HG02763 (cell line): ENCODE measurements around the gene ATP8B4.

Experiments
- ATAC-seq: cut with Tn5 transposase; IDR thresholded peaks from one replicate; pipeline ENCODE4 v1.9.1; 2021; ENCODE audit warnings: mild to moderate bottlenecking, moderate library complexity; ENCODE audit not compliant: unreplicated experiment

The ATP8B4 gene

DNA sequence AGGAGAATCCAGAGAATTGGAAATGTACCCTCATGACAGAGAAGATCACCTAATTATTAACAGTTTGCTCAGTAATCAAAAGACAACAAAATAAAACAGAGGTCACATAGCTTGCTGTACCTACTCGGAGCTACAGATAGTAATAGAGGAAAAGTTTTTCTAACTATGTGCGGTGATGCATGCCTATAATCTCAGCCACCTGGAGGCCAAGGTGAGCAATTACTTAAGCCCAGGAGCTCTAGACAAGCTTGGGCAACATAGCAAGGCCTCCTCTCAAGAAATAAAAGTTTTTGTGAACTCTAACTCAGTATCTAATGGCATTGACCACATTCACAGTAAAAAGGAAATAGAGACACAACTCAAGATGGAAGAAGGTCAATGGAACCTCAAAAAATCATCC lies 243.6 kb downstream of the ATP8B4 start:
- ATAC-seq, result no peak

DNA sequence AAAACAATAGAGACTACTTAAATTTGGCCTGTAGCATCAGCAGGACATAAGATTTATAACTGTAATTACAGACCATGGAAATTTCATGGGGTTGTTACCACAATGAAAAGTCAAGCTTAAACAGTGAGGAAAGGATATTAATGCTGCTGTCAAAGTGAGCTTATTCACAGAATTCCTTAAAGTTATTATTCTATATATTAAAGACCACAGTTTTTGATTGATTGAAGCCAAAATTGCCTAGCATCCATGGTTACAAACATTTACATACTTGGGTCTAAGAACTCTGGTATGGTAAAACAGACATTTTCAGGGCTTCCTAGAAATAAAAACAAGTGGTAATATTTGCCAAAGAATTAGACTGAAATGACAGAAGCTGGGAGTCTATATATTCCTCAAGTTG lies 248.6 kb downstream of the ATP8B4 start:
- ATAC-seq, result no peak

DNA sequence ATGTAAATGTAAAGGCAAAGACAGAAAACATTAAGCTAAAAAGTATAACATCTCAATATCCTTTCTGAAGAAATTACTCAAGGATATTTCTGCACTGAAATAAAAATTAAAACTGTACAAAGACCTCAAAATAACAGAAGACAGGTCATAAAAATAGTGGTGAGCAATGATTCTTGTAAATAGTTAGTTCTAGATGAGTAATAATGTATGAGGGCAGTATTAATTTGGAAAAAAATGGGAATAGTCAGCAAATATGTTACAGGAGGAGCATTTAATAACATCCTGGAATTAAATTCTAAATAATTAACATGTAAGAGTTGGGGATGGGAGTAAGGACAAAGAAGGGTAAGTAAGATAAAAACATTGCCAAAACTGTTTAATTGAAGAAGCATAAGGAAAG lies 250.7 kb downstream of the ATP8B4 start:
- ATAC-seq, result no peak

DNA sequence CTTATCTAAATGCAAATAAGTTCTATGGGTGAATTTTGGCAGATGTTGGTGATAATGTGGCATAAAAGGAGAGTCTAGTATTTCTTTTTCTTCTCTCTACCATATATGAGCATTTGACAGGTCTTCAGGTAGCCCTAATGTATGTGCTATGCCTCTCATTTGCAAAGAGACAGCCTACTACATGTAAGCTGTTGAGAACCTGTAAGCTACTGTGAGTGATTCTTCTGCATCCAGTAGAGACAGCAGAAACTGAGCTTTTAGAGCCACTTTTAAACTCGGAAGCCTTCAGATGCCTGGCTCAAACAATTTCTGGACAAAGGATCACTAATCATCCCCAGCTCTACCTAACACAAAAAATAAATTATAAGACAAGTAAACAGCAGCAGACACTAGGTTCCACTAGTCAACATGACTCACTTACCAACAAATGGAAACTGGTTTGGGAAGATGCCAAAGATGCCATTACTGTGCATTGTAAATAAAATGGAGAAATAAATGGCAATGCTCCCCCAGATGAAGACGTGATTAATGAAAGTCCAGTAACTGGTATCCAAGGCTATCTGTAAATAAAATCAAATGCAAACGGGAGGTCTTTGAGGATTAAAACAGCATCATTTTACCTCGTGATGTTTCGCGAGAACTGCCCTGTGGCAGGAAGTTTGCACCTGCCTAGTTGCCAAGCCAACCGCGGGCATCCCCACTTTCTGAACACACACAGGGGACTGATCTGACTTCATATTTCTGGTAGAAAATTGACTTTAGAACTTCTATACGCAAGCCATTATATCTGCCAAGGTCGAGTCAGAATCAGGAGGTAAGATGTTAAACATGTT lies 252.9 kb downstream of the ATP8B4 start:
- ATAC-seq, result no peak

DNA sequence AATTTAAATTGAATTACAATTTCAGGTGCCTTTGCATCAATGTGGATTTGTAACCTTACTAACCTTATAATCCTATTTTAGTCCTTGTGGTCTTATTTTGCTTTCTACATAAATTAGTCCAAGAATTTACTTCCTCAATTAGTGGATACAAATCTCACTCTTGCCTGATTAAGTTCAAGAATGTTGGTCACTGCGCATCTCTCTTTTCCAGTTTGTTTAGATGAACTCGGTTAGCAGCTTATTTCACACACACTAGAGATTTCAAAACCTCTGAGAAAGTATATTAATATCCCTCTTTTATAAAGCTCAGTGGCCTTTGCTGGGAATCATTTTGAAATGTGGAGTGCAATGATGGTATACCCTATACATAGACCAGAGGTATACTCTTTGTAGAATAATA lies 254.8 kb downstream of the ATP8B4 start:
- no peak for ATAC-seq

DNA sequence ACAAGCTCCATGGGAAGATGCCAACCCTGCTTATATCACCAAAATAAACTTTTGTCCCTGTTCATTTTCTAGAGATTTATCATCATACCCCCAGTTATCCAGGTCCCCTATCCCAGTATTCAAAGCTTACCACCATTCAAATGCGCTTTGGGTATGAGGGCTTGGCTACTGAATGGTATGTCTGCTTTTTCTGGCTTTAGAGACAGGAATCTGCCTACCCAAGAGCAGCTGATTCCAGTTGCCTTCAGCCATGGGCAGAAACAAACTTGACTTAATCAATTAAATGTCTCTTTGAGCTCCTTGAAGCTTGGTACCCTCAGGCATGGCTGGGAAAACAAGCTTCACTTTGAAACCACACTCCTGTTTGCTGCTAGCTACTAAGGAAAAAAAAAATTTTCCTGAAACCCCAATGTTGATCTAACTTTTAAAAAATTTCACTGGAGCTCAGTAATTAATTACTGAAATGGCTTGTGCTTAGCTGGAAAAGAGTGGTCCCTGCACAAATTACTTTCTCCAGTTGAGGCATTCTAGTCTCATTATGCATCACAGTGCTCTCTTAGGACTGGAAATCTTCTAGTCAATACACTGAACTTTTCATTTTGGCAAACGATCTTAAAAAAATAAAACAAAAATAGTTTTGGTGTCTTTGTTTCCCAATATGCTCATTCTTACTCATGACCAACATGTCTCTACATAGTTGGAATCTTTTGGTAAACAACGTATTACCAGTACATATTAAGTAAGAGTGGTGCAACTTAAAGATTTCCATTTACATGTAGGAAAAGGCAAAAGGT lies 255.4 kb downstream of the ATP8B4 start:
- no peak for ATAC-seq

DNA sequence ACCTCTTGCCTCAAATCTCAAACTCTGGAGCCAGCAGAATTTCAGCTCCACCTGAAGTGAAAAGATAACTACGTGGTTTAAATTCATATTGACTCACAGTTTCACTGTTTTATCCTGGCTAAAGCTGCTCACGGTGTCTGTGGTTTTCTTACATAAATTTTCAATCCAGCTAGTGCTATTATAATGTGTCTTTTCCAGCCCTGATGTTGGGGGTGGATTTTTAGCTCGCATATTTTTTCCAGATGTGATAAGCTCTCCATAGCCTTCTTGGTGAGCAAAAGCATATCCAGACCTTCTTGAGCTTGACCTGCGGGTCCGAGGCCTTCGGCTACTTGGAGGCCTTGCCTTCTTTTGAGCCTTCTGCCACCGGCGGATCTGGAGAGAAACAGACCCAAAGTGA lies 258.9 kb downstream of the ATP8B4 start:
- ATAC-seq, result no peak

DNA sequence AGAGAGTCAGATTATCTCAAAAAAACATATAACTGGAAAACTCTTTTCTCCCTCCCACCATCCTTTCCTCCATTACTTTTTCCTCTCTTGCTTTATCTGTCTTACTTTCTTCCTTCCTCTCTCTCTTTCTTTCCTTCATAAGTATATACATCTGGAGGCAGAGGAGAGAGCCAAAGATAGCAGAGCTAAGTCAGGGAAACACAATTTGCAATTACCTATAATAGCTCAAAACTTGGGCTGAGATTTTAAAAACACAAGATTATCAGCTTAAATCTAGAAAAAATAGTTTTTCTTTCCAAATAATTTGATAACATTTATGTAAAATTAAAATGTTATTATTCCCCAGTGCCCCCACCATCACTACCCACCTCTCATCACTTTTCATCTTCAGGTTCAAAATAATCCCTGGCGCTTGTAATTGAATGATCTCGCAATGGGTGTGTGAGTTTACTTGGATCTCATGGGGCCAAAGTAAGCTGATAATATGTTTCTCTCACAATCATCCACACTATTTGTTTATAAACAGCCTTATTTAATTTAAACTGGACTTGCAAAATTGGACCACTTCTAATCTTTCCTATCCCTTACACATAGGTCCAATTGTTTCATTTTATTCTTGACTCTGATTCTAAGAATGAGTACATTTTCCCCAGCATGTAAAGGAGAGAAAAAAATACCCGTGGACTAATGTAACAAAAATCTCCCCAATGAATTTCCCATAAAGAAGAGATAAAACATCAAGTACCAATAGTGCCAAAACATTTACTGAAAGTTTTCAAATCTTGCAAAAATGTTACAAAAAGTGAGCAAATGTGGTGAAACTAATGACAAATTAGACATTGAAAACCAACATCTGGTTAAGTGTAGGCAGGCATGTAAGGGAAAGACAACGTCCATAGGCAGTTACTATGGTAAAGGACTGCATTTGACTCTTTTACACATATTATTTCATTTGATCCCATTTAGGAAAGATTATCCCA lies 261.2 kb downstream of the ATP8B4 start:
- no peak for ATAC-seq

DNA sequence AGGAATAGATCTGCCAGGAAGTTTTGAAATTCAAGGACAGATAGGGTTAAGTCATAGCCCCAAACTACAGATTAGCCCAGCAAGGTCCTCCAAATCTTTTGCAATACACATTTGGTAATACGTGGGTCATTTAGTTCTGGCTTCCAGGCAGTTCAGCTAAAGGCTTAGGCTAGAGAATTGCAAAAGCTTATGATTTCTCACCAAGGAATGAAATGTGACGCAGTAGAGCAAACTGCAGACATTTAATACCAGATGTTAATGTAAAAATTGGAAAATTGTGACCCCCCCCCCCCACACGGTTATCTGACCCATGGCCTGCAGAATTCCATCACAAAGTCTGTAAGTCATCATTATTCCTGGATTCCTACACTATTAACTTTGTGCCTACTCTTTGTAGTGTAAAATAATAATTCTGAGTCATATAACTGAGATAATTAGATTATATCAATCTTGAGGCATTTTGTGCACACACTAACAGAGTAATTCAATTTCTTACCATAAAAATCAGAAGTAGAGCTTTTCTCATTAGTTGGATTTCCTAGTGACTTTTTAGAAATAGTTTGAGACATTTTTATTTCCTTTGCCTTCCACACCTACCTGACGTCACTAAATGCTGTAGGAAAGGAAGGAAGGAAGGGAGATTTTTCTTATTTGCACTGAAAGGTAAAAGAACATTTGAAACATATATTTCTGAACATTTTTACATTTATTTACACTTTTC lies 263.0 kb downstream of the ATP8B4 start:
- no peak for ATAC-seq

DNA sequence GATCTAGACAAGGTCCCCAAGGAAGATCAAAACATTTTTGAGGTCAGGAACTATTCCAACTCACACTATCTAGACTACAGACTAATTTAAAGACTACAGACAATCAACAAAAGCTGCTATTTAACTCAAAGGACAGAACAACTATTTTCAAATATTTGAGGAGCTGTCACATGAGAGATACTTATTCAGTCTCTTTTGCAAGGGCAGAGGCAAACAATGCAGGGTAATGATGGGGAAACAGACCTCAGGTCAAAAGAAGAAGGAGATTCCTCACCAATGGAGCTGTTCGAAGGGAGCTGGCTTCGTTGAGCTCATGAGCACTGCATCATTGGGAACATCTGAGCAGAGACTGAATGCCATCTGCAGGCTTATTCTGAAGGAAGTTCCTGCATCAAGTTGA lies 266.3 kb downstream of the ATP8B4 start:
- ATAC-seq, result no peak

DNA sequence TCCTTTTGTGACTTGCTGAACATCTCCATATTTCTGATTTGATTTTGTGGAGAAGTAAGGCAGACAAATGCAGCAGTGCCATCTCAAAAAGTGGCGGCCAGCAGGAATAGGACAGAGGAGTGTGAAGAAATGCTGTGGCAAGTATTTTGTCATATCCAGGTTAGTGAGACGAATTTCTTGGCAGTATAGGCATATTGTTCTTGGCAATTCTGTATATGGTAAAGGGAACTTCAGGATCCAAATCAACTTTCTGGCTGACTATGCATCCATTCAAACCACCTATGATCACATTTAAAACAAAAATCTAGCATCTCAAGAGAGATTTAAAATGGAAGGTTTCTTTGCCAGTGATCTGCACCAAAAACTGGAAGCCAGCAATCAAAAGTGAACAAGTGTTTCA lies 270.2 kb downstream of the ATP8B4 start:
- ATAC-seq, result no peak

DNA sequence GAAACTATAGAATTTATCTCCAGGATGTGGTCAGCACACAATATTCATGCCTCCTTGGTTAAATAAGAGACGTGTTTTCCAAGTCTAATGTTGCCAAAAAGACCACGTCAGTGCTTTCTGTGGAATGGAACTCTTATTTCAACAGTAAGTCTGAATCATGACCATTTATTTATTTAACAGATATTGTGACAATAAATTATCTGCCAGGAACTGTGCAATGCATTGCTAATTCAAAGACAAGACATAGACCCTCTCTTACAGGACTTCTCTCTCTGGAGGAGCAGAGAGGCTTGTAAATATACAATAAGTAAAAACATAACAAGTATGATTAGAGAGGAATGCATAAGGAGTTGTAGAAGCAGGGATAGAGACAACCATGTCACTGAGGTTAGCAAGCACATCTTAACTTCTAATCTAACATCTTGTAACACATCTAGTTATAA lies 270.7 kb downstream of the ATP8B4 start:
- ATAC-seq, result no peak

DNA sequence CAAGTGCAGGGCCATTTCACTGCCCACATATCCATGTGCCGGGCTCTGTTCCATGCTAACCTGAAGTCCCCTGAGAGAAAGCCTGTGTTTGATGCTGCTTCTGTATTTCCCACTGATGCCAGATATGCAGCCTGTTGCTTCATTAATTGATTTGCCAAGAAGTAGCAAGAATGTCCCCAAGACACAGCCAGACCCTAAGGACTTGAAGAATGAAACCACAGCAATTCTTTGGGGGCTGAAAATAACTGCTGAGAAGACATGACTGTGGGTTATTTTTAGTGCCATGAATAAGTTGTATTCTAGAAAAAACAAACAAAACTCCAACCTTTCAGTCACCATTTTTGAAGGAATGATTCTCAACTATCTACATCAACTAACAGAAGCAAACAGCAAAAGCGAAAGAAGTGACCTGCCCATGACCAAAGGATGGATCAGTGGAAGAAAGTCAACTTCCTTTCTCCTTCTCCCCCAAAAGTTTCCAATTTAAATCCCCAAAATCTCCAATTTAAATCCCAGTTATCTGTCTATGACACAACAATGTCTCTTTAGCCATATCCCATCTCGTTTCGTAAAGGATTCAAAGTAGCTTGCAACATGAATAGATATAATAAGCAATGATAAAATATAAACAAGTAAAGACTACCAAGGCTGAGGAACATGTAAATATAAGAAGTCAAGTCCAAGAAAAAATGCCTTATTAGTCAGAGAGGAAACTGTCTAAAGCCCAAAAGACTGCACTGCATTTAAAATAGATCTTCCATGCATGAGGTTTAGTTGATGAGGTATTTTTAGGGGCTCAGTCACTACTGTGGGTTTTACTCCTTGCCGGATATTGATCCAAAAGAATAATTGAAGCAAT lies 271.4 kb downstream of the ATP8B4 start:
- no peak for ATAC-seq

DNA sequence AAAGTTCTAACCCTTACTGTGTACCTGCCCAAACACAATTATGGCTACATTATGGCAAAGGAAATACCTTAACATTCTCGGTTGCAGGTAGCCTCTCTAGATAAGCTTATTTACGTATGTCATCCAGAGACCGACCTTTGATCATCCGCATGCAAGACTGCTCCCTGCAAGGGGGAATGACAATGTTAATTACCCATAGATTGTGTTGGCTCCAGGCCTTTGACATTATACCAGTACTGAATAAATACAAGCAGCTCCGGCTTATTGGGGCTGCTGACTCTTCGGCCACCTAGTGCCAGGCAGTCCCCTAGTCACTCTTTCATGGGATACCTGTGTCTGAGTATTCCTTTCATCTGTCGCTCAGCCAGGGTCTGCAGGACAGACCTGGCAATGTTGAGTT lies 274.6 kb downstream of the ATP8B4 start:
- no peak for ATAC-seq

DNA sequence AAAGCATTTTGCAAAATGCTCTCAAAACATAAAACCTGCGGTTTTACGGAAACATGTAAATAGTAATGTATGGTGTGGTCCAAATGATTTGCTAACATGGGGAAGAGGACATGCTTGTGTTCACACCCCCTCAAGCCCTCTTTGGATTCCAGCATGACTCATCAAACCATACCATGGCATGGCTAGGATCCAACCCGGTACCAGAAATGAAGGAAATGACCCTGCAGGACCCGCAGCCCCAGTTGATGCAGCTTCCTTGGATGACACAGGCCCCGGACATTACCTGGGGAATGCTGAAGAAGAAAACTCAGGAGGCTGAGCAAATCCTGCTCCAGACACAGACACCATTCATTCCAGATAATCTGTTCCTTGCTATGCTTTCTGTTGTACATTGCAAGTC lies 275.3 kb downstream of the ATP8B4 start:
- ATAC-seq, result no peak

DNA sequence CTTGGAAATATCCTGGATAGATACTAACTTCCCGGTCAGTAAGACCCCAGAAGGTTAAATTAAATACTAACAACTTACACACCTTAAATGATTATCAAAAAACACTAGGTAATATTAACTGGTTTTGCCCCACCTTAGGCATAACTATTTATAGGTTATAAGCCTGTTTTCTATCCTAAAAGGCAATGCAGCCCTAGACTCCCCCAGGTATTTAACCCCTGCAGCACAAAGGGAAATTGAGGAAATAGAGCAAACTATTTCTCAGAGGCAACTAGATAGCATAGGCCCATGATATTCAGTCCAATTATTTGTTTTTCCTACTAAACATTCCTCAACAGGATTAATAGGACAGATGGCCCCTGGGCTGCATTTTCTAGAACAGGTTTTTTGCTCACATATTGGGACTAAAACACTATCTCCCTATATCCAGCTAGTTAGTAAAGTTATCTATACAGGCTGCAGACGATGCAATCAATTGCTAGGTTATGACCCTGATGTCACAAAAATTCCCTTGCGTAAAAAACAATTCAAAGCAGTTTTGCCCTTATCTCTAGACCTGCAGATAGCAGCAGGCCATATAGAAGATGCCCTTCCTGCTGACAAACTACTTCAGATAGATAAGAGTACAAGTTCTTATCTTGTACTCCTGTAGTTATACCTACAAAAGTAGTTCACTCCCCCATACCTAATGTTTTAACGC lies 276.9 kb downstream of the ATP8B4 start:
- ATAC-seq, result no peak

DNA sequence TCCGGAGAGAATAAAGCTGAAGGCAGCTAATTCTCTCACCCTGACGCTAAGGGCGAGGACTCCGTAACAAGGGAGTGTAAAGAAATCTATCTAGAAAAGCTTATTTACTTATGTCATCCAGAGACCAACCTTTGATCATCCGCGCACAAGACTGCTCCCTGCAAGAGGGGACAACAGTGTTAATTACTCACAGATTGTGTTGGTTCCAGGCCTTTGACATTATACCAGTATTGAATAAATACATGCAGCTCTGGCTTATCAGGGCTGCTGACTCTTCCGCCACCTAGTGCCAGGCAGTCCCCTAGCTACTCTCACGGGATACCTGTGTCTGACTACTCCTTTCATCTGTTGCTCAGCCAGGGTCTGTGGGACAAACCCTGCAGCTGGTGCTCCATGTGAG lies 286.5 kb downstream of the ATP8B4 start:
- ATAC-seq, result no peak

DNA sequence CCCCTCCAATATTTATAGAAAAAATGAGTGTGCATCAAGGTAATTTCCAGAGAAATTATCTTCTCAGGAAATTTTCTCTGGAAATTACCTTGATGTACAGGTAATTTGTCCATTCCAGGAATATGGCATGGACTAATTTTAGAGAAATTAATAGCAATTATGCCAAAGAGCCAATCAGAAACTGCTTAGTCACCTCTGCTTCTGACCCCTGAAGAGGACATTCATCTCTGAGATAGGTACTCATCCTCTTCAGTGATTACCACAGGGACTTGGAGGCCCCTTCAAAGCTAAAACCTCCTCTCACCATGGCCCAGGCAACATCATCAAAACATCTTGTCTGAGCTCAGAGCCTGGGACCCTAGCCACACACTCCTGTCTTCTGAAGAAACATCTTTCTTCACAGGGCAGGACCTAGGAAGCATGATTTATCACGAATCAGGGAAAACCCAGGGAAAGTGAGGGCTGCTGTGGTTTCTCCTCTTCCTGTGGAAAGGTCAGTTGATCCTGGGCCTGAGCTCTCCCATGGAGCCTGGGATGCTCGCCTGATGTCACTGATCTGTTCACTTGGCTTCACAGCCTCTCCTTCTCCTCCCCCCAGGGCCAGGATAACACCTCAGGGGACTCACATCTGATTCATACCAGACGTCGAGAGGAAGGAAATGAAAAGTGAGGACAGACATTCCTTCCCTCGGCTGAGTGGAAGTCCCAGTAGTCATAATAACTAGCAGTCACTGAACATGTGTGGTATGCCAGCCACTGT lies 287.6 kb downstream of the ATP8B4 start:
- ATAC-seq, result no peak
